Panc1 (cell line): ENCODE results near the gene GEMIN7.

Experiments
- POLR2AphosphoS5 ChIP-seq: IDR thresholded peaks from 2 replicates; pipeline ENCODE4 v1.6.1; 2012; ENCODE audit warnings: mild to moderate bottlenecking, low read depth, low read length, moderate library complexity
- TF ChIP-seq, protein P1 (sequence below): fragments of 450-650 bp; IDR thresholded peaks from 2 replicates; pipeline ENCODE4 v1.5.1; 2017; ENCODE audit warnings: mild to moderate bottlenecking
- TF ChIP-seq, protein P2 (sequence below), 2 experiments: IDR thresholded peaks; 2 replicates each; pipeline ENCODE4 v1.6.1; 2011 to 2012; ENCODE audit warnings: low read depth in 2 of 2, control low read depth in 1 of 2, low read length in 1 of 2, mild to moderate bottlenecking in 1 of 2, moderate library complexity in 1 of 2; ENCODE audit not compliant: insufficient read depth in 1 of 2

- TF ChIP-seq, protein P1, sequence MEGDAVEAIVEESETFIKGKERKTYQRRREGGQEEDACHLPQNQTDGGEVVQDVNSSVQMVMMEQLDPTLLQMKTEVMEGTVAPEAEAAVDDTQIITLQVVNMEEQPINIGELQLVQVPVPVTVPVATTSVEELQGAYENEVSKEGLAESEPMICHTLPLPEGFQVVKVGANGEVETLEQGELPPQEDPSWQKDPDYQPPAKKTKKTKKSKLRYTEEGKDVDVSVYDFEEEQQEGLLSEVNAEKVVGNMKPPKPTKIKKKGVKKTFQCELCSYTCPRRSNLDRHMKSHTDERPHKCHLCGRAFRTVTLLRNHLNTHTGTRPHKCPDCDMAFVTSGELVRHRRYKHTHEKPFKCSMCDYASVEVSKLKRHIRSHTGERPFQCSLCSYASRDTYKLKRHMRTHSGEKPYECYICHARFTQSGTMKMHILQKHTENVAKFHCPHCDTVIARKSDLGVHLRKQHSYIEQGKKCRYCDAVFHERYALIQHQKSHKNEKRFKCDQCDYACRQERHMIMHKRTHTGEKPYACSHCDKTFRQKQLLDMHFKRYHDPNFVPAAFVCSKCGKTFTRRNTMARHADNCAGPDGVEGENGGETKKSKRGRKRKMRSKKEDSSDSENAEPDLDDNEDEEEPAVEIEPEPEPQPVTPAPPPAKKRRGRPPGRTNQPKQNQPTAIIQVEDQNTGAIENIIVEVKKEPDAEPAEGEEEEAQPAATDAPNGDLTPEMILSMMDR = peak; percentile 80
- TF ChIP-seq POLR2AphosphoS5 = no peak
- TF ChIP-seq, protein P2, sequence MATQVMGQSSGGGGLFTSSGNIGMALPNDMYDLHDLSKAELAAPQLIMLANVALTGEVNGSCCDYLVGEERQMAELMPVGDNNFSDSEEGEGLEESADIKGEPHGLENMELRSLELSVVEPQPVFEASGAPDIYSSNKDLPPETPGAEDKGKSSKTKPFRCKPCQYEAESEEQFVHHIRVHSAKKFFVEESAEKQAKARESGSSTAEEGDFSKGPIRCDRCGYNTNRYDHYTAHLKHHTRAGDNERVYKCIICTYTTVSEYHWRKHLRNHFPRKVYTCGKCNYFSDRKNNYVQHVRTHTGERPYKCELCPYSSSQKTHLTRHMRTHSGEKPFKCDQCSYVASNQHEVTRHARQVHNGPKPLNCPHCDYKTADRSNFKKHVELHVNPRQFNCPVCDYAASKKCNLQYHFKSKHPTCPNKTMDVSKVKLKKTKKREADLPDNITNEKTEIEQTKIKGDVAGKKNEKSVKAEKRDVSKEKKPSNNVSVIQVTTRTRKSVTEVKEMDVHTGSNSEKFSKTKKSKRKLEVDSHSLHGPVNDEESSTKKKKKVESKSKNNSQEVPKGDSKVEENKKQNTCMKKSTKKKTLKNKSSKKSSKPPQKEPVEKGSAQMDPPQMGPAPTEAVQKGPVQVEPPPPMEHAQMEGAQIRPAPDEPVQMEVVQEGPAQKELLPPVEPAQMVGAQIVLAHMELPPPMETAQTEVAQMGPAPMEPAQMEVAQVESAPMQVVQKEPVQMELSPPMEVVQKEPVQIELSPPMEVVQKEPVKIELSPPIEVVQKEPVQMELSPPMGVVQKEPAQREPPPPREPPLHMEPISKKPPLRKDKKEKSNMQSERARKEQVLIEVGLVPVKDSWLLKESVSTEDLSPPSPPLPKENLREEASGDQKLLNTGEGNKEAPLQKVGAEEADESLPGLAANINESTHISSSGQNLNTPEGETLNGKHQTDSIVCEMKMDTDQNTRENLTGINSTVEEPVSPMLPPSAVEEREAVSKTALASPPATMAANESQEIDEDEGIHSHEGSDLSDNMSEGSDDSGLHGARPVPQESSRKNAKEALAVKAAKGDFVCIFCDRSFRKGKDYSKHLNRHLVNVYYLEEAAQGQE (IDR thresholded peaks at IDR 0.05; ENCODE audit: insufficient read depth in 1 of 2, low read depth in 2 of 2, low read length in 1 of 2) = no peak
Measured at GRCh38 chr19:45125975-45126493, 47.0 kb downstream of the GEMIN7 start.
